HG03354 (cell line): ENCODE measurements around the gene ATP2C2.

Experiments used
- ATAC-seq: cut with Tn5 transposase; IDR thresholded peaks from one replicate; pipeline ENCODE4 v1.9.1; 2021; ENCODE audit warnings: mild to moderate bottlenecking; ENCODE audit not compliant: unreplicated experiment, poor library complexity, severe bottlenecking

Gene ATP2C2

DNA sequence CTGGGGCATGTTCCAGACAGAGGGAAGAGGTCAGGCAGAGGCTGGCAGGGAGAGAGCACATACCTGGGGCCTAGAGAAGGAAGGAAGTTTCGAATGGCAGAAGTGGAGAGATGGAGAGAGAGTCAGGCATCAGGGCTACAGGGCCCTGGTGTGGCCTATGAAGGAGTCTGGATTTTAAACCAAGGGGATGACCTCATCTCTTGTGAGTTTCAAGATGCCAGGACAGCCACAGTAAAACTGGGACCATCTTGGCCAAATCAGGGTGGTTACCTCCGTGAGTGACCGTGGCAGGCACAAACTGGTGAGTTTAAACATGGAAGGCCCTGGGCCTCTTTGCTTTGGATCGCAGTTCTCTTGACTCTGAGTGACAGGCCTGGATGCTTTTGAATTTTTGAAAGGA, 7.6 kb upstream of the ATP2C2 start:
- no peak for ATAC-seq

DNA sequence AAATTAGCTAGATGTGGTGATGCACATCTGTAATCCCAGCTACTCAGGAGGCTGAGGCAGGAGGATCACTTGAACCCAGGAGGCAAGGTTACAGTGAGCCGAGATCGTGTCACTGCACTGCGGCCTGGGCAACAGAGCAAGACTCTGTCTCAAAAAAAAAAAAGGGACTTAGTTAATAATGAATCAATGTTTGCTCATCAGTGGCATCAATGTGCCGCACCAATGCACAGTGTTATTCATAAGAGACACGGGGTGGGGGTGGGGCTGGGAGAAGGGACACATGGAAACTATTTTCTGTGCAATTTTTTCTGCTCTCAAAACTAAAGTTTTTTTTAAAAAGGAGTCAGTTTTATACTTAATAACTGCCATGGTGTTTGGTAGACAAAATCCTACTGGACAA, 6.8 kb upstream of the ATP2C2 start:
- ATAC-seq = no peak

- no peak for ATAC-seq
Observed at GRCh38 chr16:84362471-84362941, 5.8 kb upstream of the ATP2C2 start.

DNA sequence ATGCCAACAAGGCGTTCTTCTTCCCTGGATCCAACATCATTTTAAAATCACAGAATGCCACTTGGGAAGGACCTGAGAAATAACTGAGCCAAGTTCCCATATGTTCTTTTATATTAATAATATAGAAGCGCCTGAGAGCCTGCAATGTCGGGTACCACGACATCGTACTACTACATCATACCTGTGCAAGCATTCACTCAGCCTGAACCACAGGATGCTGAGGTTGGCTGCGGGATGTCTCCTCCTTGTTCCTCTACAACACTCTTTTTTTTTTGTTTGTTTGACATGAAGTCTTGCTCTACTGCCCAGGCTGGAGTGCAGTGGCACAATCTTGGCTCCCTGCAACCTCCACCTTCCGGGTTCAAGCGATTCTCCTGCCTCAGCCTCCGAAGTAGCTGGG, 2.1 kb upstream of the ATP2C2 start:
- ATAC-seq = no peak

DNA sequence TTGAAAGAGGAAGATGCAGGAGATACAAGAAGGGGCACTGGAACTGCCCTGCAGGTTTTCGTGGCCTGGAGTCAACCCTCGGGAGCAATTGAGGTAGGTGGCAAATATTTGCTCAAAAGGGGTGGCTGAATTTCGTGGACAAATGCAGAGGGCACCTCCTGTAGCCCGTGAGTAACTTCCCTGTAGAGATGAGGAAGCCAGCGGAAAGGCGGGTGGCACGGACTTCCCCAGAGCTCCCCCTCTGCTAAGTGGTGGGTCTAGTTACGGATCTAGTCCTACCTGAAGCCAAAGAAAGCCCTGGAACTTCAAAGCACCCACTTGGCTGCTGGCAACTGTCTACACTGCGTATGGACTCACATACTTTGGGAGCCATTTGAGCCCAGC, 1.0 kb upstream of the ATP2C2 start:
- no peak for ATAC-seq

- ATAC-seq = no peak
Observed at GRCh38 chr16:84367750-84368307, 509 bp upstream of the ATP2C2 start.

- ATAC-seq = no peak
Observed at GRCh38 chr16:84369105-84369504, 767 bp downstream of the ATP2C2 start.

DNA sequence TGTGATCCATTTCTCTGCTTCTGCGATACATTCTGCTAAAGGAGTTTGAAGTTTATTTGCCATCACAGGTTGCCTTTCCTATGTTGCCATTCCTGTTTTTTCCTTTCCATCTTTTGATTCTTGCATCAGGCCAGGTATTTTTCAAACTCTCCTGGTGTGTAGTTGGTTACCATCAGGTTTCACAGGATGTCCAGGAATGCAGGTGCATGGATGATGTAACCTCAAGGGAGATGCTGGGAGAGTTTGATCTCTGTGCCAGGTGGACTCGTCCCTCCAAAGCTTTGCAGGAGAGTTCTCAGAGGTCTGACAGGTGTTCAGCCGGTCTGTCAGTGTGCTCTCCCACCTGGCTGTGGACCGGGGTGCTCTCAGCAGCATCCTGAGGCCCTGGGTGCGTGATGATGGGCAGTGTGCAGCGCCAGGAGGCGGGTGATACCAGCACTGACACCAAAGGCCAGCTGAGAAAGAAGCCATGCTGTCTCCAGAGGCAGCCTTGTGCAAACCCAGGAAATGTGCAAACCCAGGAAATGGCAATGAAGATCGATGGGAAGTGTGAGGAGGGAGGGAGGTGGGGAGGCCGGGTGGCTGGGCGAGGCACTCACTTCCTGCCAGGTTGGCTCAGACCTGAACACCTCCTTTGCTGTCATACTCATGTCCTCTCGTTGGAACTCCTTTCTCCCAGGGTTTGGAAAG, 1.7 kb downstream of the ATP2C2 start:
- no peak for ATAC-seq

DNA sequence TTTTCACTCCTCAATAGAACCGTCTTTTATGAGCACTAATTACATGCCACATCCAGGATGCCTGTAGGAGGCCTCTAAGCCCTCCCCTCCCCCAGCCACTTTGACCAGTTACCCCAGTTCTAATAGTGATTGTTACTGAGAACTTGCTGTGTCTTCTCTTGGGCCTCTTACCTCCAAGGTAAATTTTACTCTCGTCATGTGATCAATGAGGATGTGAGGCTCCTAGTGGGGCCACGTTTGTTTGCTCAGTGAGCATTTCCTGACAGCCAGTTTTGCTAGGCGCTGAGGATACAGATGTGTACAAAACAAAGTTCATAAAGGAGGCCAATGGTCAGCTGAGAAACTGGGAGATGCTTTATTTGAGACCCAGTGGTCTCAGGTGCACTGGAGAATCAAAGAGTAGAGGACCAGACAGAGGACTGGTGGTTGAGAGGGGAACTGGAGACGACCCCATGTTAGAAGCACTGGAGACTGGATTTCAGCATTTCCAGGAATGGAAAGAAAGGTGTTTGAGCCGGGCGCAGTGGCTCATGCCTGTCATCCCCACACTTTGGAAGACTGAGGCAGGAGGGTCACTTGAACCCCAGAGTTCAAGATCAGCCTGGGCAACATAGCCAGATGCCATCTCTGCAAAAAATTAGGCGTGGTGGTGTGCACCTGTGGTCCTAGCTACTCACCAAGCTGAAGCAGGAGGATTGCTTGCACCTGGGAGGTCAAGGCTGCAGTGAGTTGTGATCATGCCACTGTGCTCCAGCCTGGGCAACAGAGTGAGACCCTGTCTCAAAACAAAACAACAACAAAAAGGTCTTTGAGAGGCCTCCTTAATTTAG, 2.6 kb downstream of the ATP2C2 start:
- no peak for ATAC-seq

- no peak for ATAC-seq
Observed at GRCh38 chr16:84371553-84371865, 3.2 kb downstream of the ATP2C2 start.

- ATAC-seq = no peak
Observed at GRCh38 chr16:84373907-84374489, 5.7 kb downstream of the ATP2C2 start.

DNA sequence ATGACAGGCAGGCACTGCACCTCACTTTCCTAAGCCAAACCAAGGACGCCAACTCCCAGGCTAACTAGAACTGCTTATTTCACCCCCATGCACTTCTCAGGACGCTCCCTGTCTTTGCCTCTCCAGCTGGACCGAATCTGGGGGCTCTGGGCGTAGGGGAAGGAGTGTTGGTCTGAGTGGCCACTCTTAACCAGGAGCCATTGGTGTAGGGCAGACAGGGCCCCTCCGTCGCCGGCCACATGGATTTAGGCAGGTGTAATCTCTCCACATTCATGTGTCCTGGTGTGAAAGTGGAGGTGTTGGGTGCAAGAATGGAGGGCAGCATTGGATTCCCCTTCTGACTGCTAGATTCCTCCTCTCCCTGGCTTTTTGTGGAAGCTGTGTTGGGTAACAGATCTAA, 9.8 kb downstream of the ATP2C2 start:
- no peak for ATAC-seq

DNA sequence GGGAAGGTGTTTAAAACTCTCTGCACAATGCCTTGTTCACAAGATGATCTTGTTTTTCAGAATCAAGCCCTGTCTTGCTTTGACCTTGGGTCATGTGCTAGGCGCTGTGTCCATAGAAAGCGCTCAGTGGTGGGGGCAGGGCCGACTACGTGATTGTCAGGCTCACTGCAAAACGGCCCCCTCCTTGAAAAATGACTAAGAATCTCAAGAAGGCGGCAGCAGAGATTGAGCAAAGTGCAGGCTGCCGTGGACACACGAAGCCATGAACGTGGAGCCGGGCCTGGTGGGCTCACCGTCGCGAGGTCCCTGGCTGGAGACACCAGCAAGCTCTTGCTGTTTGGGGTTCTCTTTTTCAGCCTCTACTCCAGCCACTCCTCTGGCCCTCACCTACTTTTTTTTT, 10.2 kb downstream of the ATP2C2 start:
- ATAC-seq = no peak

DNA sequence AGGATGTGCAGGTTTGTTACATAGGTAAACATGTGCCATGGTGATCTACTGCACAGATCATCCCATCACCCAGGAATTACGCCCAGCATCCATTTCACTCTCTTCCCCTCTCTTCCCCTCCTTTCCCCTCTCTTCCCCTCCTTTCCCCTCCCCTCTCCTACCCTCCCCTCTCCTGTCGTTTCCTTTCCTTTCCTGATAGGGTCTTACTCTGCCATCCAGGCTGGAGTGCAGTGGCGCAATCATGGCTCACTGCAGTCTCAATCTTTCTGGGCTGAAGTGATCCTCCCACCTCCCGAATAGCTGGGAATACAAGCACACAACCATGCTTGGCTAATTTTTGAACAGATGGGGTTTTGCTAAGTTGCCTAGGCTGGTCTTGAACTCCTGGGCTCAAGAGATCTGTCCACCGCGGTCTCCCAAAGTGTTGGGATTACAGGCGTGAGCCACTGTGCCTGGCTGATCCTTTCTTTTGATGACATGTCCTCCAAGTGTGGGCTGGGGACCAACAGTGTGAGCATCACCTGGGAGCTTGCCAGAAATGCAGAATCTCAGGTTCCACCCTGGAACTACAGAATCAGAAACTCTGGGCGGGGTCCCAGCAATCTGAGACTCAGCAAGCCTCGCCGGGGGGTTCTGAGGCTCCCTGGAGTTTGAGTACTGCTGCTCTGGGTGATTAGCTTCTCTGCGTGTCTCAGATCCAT, 10.8 kb downstream of the ATP2C2 start:
- no peak for ATAC-seq

DNA sequence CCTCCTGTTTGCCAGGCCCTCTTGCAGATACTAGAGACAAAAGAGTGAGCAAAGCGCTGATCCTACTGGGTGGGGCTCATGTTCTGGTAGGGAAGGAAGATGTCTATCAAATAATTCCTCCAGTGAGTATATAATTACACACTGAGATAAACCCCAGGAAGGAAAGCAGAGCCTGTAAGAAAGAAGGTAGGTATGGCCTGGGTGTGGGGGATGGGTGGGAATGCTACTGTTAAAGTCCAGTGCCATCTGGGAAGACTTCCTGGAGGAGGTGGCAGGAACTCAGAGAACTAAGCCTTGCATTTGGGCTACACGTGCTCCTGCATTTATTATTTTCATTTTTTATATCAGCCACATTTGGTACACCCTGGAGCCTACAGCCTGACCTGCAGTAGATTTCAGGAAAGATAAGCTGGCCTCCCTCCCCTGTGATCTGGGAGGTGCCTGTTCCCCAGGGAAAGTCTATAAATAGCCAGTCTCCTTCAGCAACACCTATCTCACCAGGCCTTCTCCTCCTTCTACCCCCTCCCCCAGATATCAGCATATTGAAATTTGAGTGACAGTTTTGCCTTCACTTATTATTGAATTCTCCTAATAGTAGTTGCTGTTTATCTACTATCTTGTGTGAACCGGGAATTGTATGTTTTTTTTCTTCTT, 11.5 kb downstream of the ATP2C2 start:
- no peak for ATAC-seq

DNA sequence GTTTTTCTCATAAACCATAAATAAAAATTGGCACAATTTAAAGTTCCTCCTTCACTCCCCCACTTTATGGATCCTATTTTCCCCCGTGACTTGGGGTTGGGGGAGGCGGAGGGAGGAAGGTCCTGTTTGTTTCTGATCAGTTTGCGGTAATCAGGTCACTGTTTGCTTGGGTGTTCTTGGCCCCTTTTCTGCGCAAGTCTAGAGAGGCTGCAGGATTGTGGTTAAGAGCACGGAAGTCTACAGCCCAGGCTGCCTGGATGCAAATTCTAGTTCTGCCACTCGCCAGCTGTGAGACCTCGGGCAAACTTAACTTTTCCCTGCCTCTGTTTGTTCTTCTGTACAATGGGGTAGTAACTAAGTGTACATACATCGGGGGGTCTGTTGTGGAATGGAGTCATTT, 12.1 kb downstream of the ATP2C2 start:
- ATAC-seq = no peak

DNA sequence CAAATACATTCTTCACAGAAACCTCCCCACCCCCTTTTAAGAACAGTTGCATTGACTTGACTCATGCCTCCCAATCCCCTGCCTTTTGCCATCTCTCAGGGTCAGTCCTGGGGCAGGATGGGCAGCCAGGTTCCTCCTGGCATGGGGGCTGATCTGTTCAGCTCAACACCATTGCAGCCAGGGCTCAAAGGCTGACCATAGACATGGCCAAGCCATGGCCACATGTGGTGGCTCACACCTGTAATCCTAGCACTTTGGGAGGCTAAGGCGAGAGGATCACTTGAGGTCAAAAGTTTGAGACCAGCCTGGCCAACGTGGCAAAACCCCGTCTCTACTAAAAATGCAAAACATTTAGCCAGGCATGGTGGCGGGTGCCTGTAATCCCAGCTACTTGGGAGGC, 14.1 kb downstream of the ATP2C2 start:
- ATAC-seq = no peak

GRCh38 chr16:84383106-84383505, 14.8 kb downstream of the ATP2C2 start:
- ATAC-seq = no peak

DNA sequence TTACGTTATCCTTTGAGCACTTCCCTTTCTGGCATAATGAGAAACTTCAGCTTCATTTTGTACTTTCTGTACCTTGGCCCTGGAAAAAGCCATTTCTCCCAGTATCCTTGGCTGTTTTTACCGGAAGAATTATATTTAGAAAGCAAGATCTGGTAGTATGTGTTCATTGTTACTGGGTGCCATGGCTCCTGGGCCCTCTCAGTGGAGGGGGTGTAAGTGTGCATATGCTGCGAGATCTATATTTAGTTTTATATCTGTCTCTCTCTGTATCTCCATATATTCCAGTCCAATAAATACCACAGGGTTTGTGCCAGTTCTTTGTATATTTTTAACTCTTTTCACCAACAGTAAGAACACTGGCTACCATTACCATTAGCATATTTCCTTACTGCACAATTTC, 17.7 kb downstream of the ATP2C2 start:
- ATAC-seq = no peak

DNA sequence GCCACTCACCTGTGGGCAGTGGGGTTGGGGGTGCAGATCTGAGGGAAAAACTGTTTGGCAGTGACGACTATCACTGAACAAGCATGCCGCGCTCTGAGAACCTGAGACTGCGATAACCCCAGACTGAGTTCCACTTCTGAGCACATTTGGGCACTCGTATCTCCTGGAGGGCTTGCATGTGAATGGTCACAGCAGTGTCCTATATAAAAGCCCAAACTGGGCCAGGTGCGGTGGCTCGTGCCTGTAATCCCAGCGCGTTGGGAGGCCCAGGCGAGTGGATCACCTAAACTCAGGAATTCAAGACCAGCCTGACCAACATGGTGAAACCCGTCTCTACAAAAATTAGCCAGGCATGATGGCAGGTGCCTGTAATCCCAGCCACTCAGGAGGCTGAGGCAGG, 18.7 kb downstream of the ATP2C2 start:
- ATAC-seq = no peak
